ENCODE results near the gene AK5.

AK5 gene

GRCh38 chr1:77361621-77362020 lies 79.8 kb downstream of the AK5 start:
- no peak overlapping the region for H3K4me2 ChIP-seq (ENCODE audit: insufficient read depth, low read length, poor library complexity, severe bottlenecking)
- no peak overlapping the region for H4K91ac ChIP-seq (ENCODE audit: low read depth, low read length, poor library complexity)
- no peak overlapping the region for H3K18ac ChIP-seq (ENCODE audit: low read length)
- no peak overlapping the region for H2AK5ac ChIP-seq (ENCODE audit: low read depth, low read length)
- no peak overlapping the region for H3K23ac ChIP-seq (ENCODE audit: low read depth, low read length, poor library complexity)
- H3K27ac ChIP-seq (replicated peaks; ENCODE audit: low read length) = no peak overlapping the region
- no peak for DNase-seq (ENCODE audit: low spot score)
- no CpG with 5 or more reads among the region's 7 CpGs for WGBS, 2 donors (ENCODE audit: extremely low coverage in 2 of 2, insufficient read length in 2 of 2, insufficient replicate concordance in 1 of 2)
- no peak overlapping the region for H3K4ac ChIP-seq (ENCODE audit: low read length)
- no peak overlapping the region for H3K14ac ChIP-seq (ENCODE audit: low read length)
- H3K9ac ChIP-seq (ENCODE audit: low read depth, low read length, poor library complexity) = no peak overlapping the region
- no peaks in the 10 kb centered on the region for H3K9me3 ChIP-seq (replicated peaks in 1 of 2; ENCODE audit: control insufficient read depth in 2 of 2, insufficient read depth in 1 of 2, low read depth in 1 of 2, low read length in 2 of 2)
- H3K27me3 ChIP-seq (ENCODE audit: control insufficient read depth in 3 of 3, insufficient read depth in 3 of 3, low read depth in 1 of 3, low read length in 3 of 3) = no peaks in the 10 kb centered on the region
- no peak overlapping the region for H2BK120ac ChIP-seq (ENCODE audit: low read depth, low read length)
- no peaks in the 10 kb centered on the region for H3K79me1 ChIP-seq (ENCODE audit: low read depth, low read length)
- H3K4me3 ChIP-seq (ENCODE audit: low read length in 2 of 2) = no peak overlapping the region
- no peaks in the 10 kb centered on the region for H3K4me1 ChIP-seq (ENCODE audit: control insufficient read depth in 2 of 2, insufficient read depth in 1 of 2, low read depth in 1 of 2, low read length in 2 of 2)
- no peak overlapping the region for H4K8ac ChIP-seq (ENCODE audit: low read depth, low read length)
- no peak overlapping the region for H2BK5ac ChIP-seq (ENCODE audit: low read length)
- no peak overlapping the region for H2BK15ac ChIP-seq (ENCODE audit: low read length)
- no peaks in the 10 kb centered on the region for H3K36me3 ChIP-seq (replicated peaks in 1 of 2; ENCODE audit: control insufficient read depth in 2 of 2, insufficient read depth in 2 of 2, low read length in 2 of 2)
- H2BK12ac ChIP-seq (ENCODE audit: low read length) = no peak overlapping the region
- no peak overlapping the region for H2AFZ ChIP-seq (ENCODE audit: low read length)

- H3K27ac ChIP-seq (replicated peaks; ENCODE audit: low read length) = no peak overlapping the region
- WGBS, 2 donors (ENCODE audit: extremely low coverage in 2 of 2, insufficient read length in 2 of 2, insufficient replicate concordance in 1 of 2) = no CpG with 5 or more reads among the region's 4 CpGs
Observed at GRCh38 chr1:77370161-77370560, 88.3 kb downstream of the AK5 start.

GRCh38 chr1:77370583-77371306 lies 88.9 kb downstream of the AK5 start:
- no peaks in the 10 kb centered on the region for H3K27me3 ChIP-seq (ENCODE audit: control insufficient read depth in 3 of 3, insufficient read depth in 3 of 3, low read depth in 1 of 3, low read length in 3 of 3)
- H3K9me3 ChIP-seq (replicated peaks in 1 of 2; ENCODE audit: control insufficient read depth in 2 of 2, insufficient read depth in 1 of 2, low read depth in 1 of 2, low read length in 2 of 2) = no peaks in the 10 kb centered on the region
- no peak overlapping the region for H2BK12ac ChIP-seq (ENCODE audit: low read length)
- no peak overlapping the region for H3K4me3 ChIP-seq (ENCODE audit: low read length in 2 of 2)
- H3K4me1 ChIP-seq (ENCODE audit: control insufficient read depth in 2 of 2, insufficient read depth in 1 of 2, low read depth in 1 of 2, low read length in 2 of 2) = peaks cover 2 to 3% of the 10 kb centered on the region in 2 donors
- no peak overlapping the region for H2BK5ac ChIP-seq (ENCODE audit: low read length)
- no peak for DNase-seq (ENCODE audit: low spot score)
- H3K4me2 ChIP-seq (ENCODE audit: insufficient read depth, low read length, poor library complexity, severe bottlenecking) = no peak overlapping the region
- H3K18ac ChIP-seq (ENCODE audit: low read length) = peak overlapping the region; percentile 13
- no peaks in the 10 kb centered on the region for H3K79me1 ChIP-seq (ENCODE audit: low read depth, low read length)
- WGBS, 2 donors (ENCODE audit: extremely low coverage in 2 of 2, insufficient read length in 2 of 2, insufficient replicate concordance in 1 of 2) = no CpG with 5 or more reads among the region's 2 CpGs
- H2BK15ac ChIP-seq (ENCODE audit: low read length) = no peak overlapping the region
- H3K4ac ChIP-seq (ENCODE audit: low read length) = no peak overlapping the region
- H3K36me3 ChIP-seq (replicated peaks in 1 of 2; ENCODE audit: control insufficient read depth in 2 of 2, insufficient read depth in 2 of 2, low read length in 2 of 2) = no peaks in the 10 kb centered on the region
- peak overlapping the region; percentile 54 for H2AFZ ChIP-seq (ENCODE audit: low read length)
- no peak overlapping the region for H4K91ac ChIP-seq (ENCODE audit: low read depth, low read length, poor library complexity)
- no peak overlapping the region for H3K9ac ChIP-seq (ENCODE audit: low read depth, low read length, poor library complexity)
- no peak overlapping the region for H3K23ac ChIP-seq (ENCODE audit: low read depth, low read length, poor library complexity)
- no peak overlapping the region for H3K14ac ChIP-seq (ENCODE audit: low read length)
- no peak overlapping the region for H2AK5ac ChIP-seq (ENCODE audit: low read depth, low read length)
- H2BK120ac ChIP-seq (ENCODE audit: low read depth, low read length) = no peak overlapping the region
- no peak overlapping the region for H3K27ac ChIP-seq (replicated peaks; ENCODE audit: low read length)
- H4K8ac ChIP-seq (ENCODE audit: low read depth, low read length) = no peak overlapping the region

More at GRCh38 chr1:77370161-77370560, 88.3 kb downstream of the AK5 start:
- no peak overlapping the region for H2AK5ac ChIP-seq (ENCODE audit: low read depth, low read length)
- H4K91ac ChIP-seq (ENCODE audit: low read depth, low read length, poor library complexity) = no peak overlapping the region
- no peaks in the 10 kb centered on the region for H3K36me3 ChIP-seq (replicated peaks in 1 of 2; ENCODE audit: control insufficient read depth in 2 of 2, insufficient read depth in 2 of 2, low read length in 2 of 2)
- H3K4ac ChIP-seq (ENCODE audit: low read length) = no peak overlapping the region
- H3K9ac ChIP-seq (ENCODE audit: low read depth, low read length, poor library complexity) = no peak overlapping the region
- H4K8ac ChIP-seq (ENCODE audit: low read depth, low read length) = no peak overlapping the region
- no peak for DNase-seq (ENCODE audit: low spot score)
- no peak overlapping the region for H2BK12ac ChIP-seq (ENCODE audit: low read length)
- H3K4me1 ChIP-seq (ENCODE audit: control insufficient read depth in 2 of 2, insufficient read depth in 1 of 2, low read depth in 1 of 2, low read length in 2 of 2) = peaks cover 2 to 3% of the 10 kb centered on the region in 2 donors
- no peak overlapping the region for H3K18ac ChIP-seq (ENCODE audit: low read length)
- H3K23ac ChIP-seq (ENCODE audit: low read depth, low read length, poor library complexity) = no peak overlapping the region
- H3K14ac ChIP-seq (ENCODE audit: low read length) = no peak overlapping the region
- H2BK5ac ChIP-seq (ENCODE audit: low read length) = no peak overlapping the region
- peak overlapping the region; percentile 65 for H2AFZ ChIP-seq (ENCODE audit: low read length)
- H3K9me3 ChIP-seq (replicated peaks in 1 of 2; ENCODE audit: control insufficient read depth in 2 of 2, insufficient read depth in 1 of 2, low read depth in 1 of 2, low read length in 2 of 2) = no peaks in the 10 kb centered on the region
- no peak overlapping the region for H3K4me2 ChIP-seq (ENCODE audit: insufficient read depth, low read length, poor library complexity, severe bottlenecking)
- no peak overlapping the region for H2BK15ac ChIP-seq (ENCODE audit: low read length)
- no peak overlapping the region for H3K4me3 ChIP-seq (ENCODE audit: low read length in 2 of 2)
- H2BK120ac ChIP-seq (ENCODE audit: low read depth, low read length) = no peak overlapping the region
- H3K79me1 ChIP-seq (ENCODE audit: low read depth, low read length) = no peaks in the 10 kb centered on the region
- H3K27me3 ChIP-seq (ENCODE audit: control insufficient read depth in 3 of 3, insufficient read depth in 3 of 3, low read depth in 1 of 3, low read length in 3 of 3) = no peaks in the 10 kb centered on the region

- Histone ChIP-seq H2BK15ac (ENCODE audit: low read length) (no peak overlapping the region), H3K4me2 (ENCODE audit: insufficient read depth, low read length, poor library complexity, severe bottlenecking) (no peak overlapping the region), H3K9me3 (replicated peaks in 1 of 2; ENCODE audit: control insufficient read depth in 2 of 2, insufficient read depth in 1 of 2, low read depth in 1 of 2, low read length in 2 of 2) (no peaks in the 10 kb centered on the region), H3K18ac (ENCODE audit: low read length) (no peak overlapping the region), H3K23ac (ENCODE audit: low read depth, low read length, poor library complexity) (no peak overlapping the region), H3K14ac (ENCODE audit: low read length) (no peak overlapping the region), H4K8ac (ENCODE audit: low read depth, low read length) (no peak overlapping the region), H3K27me3 (ENCODE audit: control insufficient read depth in 3 of 3, insufficient read depth in 3 of 3, low read depth in 1 of 3, low read length in 3 of 3) (no peaks in the 10 kb centered on the region), H2BK5ac (ENCODE audit: low read length) (no peak overlapping the region), H2BK12ac (ENCODE audit: low read length) (no peak overlapping the region), H3K4me3 (ENCODE audit: low read length in 2 of 2) (no peak overlapping the region), H3K27ac (replicated peaks; ENCODE audit: low read length) (no peak overlapping the region), H3K79me1 (ENCODE audit: low read depth, low read length) (no peaks in the 10 kb centered on the region), H3K4me1 (ENCODE audit: control insufficient read depth in 2 of 2, insufficient read depth in 1 of 2, low read depth in 1 of 2, low read length in 2 of 2) (peaks cover 2 to 3% of the 10 kb centered on the region in 2 donors), H3K36me3 (replicated peaks in 1 of 2; ENCODE audit: control insufficient read depth in 2 of 2, insufficient read depth in 2 of 2, low read length in 2 of 2) (no peaks in the 10 kb centered on the region), H4K91ac (ENCODE audit: low read depth, low read length, poor library complexity) (no peak overlapping the region), H3K9ac (ENCODE audit: low read depth, low read length, poor library complexity) (no peak overlapping the region), H3K4ac (ENCODE audit: low read length) (no peak overlapping the region), H2AFZ (ENCODE audit: low read length) (no peak overlapping the region), H2AK5ac (ENCODE audit: low read depth, low read length) (no peak overlapping the region), H2BK120ac (ENCODE audit: low read depth, low read length) (no peak overlapping the region)
- no peak for DNase-seq (ENCODE audit: low spot score)
- WGBS, 2 donors (ENCODE audit: extremely low coverage in 2 of 2, insufficient read length in 2 of 2, insufficient replicate concordance in 1 of 2) = no CpG with 5 or more reads among the region's 1 CpG
Observed at GRCh38 chr1:77371396-77371795, 89.6 kb downstream of the AK5 start.
